IPS-18c (cell line): Measurements from ENCODE around the gene SGMS1.
A peak's percentile ranks its signal among the peaks of the same experiment; 100 is the strongest.

Experiments used
- H3K4me3 ChIP-seq: 2 replicates; pipeline ENCODE4 v1.7.0; 2013; ENCODE audit warnings: low read depth, mild to moderate bottlenecking, low read length, moderate library complexity; ENCODE audit not compliant: insufficient read depth
- H3K9me3 ChIP-seq: one replicate; pipeline ENCODE4 v1.6.1; 2013; ENCODE audit warnings: mild to moderate bottlenecking, low read length, moderate library complexity; ENCODE audit not compliant: control insufficient read depth, insufficient read depth

The SGMS1 gene

DNA sequence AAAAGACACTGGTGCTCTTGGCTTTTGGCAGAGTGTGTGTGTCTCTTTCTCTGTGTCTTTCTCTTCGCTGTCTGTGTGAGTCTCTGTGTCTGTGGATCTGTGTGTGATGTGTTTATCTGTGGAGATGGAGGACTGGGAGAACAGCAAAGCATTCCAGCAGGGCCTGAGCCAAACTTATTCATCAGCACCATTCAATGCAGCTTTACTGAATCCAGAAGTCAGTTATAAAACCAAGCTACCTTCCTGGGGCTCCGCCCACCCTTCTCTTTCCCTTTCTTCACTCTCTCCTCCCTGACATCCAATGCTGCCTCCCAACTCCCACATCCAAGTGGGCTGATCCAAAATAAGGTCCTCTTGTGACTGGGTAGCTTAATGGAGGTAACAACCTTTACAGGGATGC lies 3.9 kb downstream of the SGMS1 start:
- no peaks in the 10 kb centered on the region for H3K9me3 ChIP-seq
- peak overlapping the region; percentile 25; the same call in 1 of the 2 replicates for H3K4me3 ChIP-seq

DNA sequence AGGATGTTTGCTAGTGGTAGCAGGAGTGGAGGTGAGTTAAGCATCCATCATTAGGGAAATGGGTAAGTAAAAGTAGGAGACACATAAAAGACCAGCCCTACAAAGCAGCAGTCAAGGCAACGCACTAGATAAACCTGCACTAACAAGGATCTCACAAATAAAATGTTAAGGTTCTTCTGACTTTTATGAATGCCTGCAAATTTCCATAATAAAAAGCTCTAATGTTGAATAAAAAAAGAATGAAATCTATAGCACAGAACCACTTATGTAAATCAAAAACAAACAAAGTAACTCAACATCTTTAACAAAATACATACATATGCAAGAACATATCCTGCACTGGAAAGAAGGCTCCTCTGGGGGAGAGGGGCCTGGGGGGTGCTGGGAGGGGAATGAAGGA lies 4.6 kb downstream of the SGMS1 start:
- Histone ChIP-seq H3K4me3 (0 out of 2 replicates have a peak overlapping the region, but pooled peaks have one; percentile 25), H3K9me3 (no peaks in the 10 kb centered on the region)

DNA sequence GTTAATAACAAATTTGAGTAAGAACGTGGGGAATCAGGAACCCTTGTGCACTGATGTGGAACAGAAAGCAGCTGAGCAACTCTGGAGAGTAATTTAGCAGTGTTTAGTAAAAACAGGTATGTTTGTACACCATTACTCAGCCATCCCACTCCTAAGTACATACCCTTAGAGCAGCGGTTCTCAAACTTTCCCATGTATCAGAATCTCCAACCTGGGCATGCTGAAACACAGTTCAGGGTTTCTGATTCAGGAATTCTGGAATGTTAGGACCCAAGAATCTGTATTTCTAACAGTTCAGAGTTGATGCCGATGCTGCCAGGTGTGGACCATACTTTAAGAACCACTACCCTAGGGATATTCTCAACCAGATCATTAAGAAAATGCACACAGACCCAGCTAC lies 5.1 kb downstream of the SGMS1 start:
- Histone ChIP-seq H3K4me3 (peak overlapping the region; percentile 32; the same call in 1 of the 2 replicates), H3K9me3 (no peaks in the 10 kb centered on the region)

DNA sequence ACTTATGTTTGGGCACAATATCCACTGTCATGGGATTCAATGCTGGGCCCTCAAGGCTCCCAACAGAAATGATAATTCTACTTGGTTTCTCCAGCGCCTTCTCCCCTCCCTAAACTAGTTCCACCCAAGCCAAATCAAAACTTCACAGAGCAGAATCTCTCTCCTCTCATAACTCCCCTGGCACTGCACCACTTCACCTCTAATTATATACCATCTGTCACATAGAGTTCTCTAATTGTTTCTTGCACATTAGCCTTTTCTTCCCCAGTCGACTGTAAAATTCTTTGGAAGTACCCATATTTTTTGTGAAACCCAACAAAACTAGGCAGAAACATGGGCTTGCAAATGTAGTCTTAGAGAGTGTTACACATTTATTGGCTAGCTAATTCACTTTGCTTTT lies 8.1 kb downstream of the SGMS1 start:
- no peak overlapping the region for H3K4me3 ChIP-seq
- no peaks in the 10 kb centered on the region for H3K9me3 ChIP-seq

DNA sequence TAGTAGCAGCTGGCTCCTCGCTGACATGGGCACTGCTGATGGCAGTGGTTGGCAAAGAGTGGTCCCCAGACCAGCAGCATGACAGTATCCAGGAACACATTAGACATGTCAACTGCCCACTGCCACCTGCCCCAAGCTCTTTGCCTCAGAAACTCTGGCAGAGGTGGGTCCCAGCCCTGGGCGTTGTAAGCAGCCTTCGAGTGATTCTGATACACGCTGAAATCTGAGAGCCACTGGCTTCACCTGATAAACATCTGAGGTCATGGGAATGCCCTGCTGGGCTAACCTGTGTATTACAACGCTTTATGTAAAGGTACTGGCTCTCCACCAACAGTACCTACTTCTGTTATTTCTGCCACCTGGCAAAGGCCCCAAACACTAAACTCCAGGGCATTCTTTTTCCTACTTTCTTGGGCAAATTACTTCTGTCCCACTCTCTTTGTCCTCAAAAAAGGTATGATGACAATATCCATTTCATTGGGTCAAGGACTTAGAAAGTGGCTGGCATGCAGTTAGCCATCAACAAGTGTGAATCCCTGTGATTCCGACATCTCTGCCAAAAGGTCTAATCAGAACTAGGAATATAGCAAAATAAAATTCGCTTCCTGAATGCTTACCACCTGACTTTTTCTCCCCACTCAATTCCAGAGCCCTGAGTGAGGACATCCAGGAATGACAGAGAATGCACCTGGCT lies 9.2 kb downstream of the SGMS1 start:
- no peaks in the 10 kb centered on the region for H3K9me3 ChIP-seq
- no peak overlapping the region for H3K4me3 ChIP-seq

DNA sequence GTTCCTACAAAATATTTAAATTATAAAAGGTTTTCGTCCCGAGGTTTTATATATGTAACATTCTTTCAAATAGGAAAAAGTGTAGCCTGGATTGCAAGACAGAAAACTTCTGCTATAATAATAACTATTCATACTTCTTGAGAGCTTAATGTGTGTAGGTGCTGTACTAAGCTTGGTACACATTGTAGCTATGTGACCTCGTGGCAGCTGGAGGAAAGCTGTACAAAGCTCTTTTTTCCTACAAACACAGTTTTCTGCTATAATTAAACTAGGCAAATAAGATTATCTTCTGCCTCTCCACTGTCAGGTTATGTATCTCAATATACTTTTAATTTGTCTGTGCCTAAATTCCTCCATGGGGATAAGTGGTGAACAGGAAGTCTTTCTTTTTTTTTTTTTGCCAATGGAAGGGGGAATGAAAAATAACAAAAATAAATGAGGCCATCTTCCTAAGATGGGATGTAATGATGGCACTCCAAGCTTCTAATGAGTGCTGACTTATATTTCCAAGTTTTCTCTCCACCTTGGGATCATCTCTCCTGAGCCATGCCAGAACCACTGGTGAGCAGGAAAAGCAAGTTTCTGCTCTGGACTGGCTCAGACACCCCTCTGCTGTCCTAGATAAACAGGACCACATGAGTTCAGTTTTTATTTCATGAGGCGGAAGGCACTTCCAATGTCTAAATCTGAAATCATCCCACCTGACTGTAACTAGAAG lies 9.9 kb downstream of the SGMS1 start:
- Histone ChIP-seq H3K4me3 (no peak overlapping the region), H3K9me3 (no peaks in the 10 kb centered on the region)

DNA sequence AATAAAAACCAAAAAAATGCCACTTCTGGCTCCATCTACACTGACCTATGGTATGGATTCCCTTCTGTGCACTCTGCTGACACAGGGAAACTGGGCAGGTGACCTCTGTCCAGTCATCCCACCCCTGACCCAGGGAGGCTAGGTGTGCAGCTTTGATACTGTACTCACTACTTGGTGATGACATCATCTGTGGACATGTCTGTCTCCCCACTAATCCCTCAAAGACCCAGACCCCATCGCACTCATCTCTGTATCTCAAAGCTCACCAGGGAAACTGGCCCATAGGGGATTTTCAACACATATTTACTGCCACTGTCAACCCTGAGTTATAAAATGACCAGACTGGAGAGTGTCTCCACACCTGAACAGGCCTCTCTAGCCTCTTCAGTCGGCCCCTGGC lies 10.6 kb downstream of the SGMS1 start:
- Histone ChIP-seq H3K4me3 (no peak overlapping the region), H3K9me3 (no peaks in the 10 kb centered on the region)

DNA sequence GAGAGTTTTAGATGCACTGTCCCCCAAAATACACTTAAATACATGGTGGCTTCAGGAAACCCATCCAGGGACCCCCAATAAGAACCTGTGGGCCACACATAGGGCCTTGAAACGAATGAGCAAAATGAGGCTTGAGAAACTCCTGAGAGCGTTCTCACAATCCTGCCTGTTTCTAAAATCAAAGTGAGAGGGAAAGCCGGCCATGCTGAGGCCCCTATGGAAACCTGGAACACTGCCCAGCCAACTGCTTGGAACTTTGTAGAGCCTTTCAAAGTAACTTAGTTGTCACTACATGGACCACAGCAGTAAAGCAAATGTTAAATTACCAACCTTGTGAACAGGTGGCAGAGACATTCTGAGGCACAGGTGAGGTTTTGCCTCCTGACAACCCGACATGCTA lies 13.4 kb downstream of the SGMS1 start:
- Histone ChIP-seq H3K4me3 (no peak overlapping the region), H3K9me3 (no peaks in the 10 kb centered on the region)

DNA sequence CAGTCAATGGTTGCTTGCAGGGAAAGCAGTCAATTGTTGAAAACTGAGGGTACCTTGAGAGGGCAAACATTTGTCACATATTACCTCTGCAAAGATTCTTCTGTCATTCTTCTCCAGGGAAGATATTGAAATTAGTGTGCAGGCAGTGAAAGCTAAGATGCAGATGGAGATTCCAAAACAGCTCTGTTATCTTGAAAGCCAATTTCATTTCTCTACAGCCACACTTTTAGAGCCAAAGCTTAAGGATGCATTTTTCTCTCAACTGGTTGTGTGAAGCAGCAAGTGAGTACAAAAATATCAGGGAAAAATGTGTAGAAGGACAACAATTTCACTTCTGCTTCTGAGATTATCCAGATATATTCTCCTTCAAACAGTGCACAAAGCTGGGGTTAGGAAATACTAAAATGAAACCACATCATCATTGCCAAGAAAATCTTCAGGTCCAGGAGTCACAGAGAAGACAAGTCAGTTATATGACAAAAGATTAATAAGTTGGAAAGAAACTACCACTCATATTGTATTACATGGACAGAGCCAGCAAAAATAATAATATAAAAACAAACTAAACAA lies 16.3 kb downstream of the SGMS1 start:
- H3K4me3 ChIP-seq = no peak overlapping the region
- no peaks in the 10 kb centered on the region for H3K9me3 ChIP-seq

DNA sequence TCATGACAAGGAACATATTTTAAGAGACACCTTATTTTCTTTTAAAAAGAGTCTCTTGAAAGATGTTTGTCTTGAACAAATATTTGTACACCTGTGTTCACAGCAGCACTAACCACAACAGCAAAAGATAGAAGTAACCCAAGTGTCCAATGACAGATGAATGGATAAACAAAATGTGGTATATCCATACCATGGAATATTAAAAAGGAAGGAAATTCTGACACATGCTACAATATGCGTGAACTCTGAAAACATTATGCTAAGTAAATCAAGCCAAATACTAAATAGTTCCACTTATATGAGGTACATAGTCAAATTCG lies 17.8 kb downstream of the SGMS1 start:
- Histone ChIP-seq H3K9me3 (no peaks in the 10 kb centered on the region), H3K4me3 (no peak overlapping the region)

DNA sequence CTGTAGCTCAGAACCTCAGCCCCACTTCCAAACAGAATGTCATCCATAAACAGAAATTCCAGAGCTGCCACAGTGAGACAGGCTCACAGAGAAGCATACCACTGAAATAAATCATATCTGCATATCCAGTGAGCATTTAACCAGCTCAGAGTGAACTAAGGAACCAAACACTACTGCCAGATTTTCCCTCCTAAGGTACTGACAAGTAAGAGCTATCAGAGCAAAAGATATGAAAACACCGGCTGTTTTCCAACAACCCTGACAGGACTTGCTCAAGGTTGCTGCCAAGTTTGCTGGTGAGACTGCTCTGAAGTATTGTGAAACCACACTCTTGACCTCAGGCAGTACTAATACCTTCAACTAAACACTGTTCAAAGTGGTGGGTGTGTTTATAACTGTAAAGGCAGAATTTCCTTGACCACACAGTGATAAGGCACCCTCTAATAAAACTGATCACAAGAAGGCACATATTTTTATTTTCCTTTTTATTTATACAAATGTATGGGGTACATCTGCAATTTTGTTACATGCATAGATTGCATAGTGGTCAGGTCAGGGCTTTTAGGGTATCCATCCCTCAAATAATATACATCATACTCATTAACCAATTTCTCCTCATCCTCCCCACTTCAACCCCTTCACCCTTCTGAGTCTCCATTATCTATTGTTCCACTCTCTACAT lies 18.3 kb downstream of the SGMS1 start:
- no peak overlapping the region for H3K4me3 ChIP-seq
- no peaks in the 10 kb centered on the region for H3K9me3 ChIP-seq

DNA sequence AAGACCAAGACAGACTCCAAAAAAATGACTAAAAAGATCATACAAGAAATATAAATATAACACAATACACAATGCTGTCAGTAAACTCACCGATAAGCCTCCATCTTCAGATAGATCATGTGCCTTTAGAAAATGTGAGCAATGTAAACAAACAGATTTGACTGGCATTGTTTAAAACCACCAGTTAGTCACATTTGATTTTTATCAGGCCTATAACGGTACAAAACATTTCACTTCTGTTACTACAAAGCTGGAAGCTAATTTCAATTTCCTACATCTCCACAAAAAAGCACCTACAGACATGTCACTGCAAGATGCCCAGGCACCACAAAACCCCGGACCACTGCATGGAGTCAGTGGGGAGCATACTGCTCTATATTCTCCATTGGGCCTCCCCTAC lies 18.9 kb downstream of the SGMS1 start:
- no peak overlapping the region for H3K4me3 ChIP-seq
- no peaks in the 10 kb centered on the region for H3K9me3 ChIP-seq

DNA sequence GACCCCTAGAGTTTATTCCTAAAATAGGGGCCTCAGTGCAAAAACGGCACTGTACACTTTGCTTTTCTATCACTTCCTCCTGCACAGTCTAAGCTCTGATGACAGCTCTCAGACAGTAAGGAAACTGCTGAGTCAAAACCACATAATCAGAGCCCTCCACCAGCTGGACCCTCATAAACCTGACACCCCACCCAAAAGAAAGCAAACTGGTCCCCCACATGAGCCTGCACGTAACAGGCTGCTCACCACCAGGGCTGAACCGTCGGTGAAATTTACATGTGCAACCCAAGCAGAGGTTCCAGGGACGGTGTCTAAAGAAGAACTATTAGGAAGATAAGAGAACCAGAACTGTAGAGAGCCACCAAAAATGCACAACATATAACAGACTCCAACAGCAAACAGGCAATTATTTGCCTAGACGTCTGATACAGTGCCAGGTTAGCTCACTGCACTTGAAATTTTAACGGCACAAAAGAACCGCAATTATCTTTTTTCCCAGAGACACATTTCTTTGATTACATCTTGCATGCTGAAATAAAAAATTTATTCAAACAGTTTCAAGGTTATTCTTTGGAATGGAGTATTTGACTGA lies 19.6 kb downstream of the SGMS1 start:
- Histone ChIP-seq H3K4me3 (no peak overlapping the region), H3K9me3 (no peaks in the 10 kb centered on the region)

DNA sequence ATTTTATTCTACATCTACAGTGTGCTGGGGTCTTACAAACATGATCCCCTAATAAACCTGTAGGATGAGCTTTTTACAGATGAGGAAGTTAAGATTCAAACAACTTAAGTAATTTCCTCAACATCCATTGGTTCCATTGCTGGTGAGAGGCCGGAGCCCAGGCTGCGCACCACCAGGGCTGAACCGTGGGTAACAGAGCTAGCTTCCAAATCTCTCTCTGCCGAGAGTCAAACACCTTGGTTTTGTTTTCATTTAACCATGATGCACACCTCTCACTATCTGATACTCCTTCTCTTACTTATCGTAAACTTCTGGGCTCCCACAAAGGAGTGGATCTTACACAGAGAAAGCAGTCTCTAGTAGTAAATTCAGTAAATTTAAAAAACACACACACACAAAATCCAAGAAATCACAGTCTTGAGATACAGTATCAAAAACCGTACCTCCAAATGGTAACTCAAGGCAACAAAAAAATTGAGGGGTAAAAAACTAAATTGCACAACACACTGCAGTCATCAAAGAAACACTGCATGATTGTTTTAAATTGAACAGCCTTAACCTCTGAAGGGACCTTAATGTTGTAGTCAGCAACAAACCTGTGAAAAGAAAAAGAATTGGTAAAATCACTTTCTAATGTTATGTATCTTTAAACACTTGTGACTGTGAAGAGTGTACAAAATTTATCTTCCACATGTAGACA lies 20.5 kb downstream of the SGMS1 start:
- H3K9me3 ChIP-seq = no peaks in the 10 kb centered on the region
- no peak overlapping the region for H3K4me3 ChIP-seq

DNA sequence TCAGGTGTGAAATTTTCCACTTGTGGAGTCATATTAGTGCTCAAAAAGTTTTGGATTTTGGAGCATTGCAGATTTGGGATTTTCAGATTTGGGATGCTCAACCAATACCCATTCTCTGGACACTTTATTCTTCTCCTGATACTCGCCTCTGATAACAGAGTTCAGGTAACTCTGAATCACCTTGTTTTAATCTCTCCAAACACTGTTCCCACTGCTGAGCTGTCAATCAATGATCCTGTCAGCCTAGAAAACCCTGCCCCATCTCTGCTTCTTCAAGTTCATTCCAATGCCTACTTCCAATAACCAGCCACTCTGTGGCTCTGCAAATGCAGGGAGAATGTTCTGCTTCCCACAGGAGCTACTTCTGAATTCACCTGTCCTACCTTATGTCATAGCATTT lies 21.8 kb downstream of the SGMS1 start:
- H3K9me3 ChIP-seq = no peaks in the 10 kb centered on the region

DNA sequence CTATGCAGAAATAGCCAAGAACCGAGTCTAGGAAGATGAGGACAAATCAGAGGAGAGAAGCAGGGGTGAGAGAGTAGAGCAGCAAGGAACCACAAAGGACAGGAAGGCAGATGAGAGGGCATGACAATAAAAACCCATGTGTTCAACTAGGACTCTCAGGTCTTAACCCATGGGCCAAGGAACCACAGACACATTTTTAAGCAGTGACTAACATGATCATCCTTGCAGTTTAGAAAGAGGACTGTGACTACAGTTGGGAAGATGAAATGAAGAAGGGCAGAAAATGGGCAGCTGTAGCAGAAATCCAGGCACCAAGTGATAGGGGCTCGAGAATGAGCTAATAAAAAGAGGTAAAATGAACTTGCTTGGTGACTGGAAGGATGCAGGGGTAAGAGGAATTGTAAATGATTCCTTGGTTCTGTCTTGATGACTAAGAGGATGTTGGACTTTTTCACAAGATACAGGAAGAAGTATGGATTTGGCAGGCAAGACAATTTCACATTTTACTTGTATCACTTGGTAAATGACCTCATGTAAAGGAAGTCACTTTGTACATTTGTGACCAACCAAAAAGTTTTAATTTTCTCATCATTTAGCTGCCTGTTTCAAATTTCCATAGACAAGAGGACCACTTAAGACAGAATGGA lies 22.8 kb downstream of the SGMS1 start:
- Histone ChIP-seq H3K4me3 (no peak overlapping the region), H3K9me3 (no peaks in the 10 kb centered on the region)

More for the DNA sequence above, 21.8 kb downstream of the SGMS1 start:
- H3K4me3 ChIP-seq = no peak overlapping the region

DNA sequence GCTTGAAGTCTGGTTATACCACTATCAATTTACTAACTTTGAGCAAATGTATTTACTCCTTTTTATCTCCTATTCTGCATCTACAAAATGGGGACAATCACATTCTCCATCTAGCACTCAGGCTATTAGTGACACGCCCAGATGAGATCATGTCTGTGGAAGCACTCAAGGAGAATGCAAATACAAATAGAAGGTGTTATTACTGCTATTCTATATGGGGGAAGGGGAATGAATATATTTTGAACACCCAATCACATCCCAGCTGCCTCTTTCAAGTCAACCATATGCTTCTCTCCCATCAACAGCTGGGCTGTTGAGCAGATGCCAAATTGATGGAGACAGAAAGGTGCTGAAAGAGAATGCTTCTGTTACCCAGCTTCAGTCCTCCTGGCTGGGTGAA lies 23.5 kb downstream of the SGMS1 start:
- Histone ChIP-seq H3K9me3 (no peaks in the 10 kb centered on the region), H3K4me3 (no peak overlapping the region)
